PC-3 (cell line): ENCODE measurements around the gene SORBS2.

Source experiments
- EZH2 ChIP-seq: fragments of 300-600 bp; sonication (generic); IDR thresholded peaks from one replicate; pipeline ENCODE4 v1.6.1; 2017; ENCODE audit warnings: antibody characterized with exemption, mild to moderate bottlenecking, low read length; ENCODE audit not compliant: unreplicated experiment
- EZH2phosphoT487 ChIP-seq: fragments of 300-600 bp; sonication (generic); IDR thresholded peaks from 2 replicates; pipeline ENCODE4 v1.6.1; 2018; ENCODE audit warnings: mild to moderate bottlenecking, antibody characterized with exemption, low read length, borderline replicate concordance
- TF ChIP-seq, protein P1 (sequence below): fragments of 300-600 bp; sonication (generic); conservative IDR thresholded peaks from 2 replicates; pipeline ENCODE4 v1.5.1; 2017; ENCODE audit warnings: antibody characterized with exemption, low read depth, mild to moderate bottlenecking, low read length

DNA sequence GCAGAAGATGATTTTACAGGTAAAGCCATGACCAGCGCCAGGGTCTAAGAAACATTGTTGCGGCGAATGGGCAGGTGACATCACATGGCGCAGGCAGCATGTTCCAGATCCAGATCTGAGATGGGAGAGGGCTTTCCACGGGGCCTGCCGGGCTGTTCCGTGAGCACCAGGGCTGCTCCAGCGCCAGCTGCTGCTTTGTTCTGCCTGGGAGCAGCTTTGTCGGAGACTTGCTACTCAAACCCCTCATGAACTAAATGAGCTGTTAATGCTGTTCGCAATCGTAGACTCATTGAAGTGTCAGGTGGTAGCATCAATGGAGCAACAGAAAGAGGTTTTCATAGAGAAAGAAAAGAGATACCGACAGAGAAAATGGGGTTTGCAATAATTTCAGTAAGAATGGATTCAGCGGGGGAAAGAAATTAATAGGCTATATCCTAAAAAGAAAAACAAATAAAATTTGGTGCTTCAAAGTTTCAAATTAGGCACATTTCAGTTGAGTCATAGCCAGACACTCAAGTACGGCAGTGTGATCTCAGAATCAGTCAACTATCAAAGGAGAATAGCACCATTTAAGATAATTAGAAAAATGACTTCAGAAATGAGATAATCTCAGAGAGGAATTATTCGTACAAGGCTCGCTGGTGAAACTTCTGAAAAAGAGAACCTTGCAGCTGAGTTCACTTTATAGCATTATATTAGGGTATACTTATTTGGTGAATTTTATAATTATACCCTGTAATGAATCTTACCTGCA lies 23.9 kb downstream of the SORBS2 start:
- TF ChIP-seq, protein P1, sequence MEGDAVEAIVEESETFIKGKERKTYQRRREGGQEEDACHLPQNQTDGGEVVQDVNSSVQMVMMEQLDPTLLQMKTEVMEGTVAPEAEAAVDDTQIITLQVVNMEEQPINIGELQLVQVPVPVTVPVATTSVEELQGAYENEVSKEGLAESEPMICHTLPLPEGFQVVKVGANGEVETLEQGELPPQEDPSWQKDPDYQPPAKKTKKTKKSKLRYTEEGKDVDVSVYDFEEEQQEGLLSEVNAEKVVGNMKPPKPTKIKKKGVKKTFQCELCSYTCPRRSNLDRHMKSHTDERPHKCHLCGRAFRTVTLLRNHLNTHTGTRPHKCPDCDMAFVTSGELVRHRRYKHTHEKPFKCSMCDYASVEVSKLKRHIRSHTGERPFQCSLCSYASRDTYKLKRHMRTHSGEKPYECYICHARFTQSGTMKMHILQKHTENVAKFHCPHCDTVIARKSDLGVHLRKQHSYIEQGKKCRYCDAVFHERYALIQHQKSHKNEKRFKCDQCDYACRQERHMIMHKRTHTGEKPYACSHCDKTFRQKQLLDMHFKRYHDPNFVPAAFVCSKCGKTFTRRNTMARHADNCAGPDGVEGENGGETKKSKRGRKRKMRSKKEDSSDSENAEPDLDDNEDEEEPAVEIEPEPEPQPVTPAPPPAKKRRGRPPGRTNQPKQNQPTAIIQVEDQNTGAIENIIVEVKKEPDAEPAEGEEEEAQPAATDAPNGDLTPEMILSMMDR, result no peak
- TF ChIP-seq EZH2, result no peak
- no peak for TF ChIP-seq EZH2phosphoT487
